ENCODE results near the gene PCGF2. TPM values are rescaled to one million over a fixed set of nuclear protein-coding genes. Genes with fewer than 3 reads are reported as not detected.
"Not testable (repeated sequence)": the region's sequence is repeated elsewhere in the genome, so short reads cannot be mapped to it uniquely, and the experiment has no call there.

Gene PCGF2
- total and polyA plus RNA-seq, 9 of the 15 experiments (the other 6 are each of a cell fraction or from before 2014, with no cell fraction given), result 1.3 to 33.4 (median 7.0) TPM

DNA sequence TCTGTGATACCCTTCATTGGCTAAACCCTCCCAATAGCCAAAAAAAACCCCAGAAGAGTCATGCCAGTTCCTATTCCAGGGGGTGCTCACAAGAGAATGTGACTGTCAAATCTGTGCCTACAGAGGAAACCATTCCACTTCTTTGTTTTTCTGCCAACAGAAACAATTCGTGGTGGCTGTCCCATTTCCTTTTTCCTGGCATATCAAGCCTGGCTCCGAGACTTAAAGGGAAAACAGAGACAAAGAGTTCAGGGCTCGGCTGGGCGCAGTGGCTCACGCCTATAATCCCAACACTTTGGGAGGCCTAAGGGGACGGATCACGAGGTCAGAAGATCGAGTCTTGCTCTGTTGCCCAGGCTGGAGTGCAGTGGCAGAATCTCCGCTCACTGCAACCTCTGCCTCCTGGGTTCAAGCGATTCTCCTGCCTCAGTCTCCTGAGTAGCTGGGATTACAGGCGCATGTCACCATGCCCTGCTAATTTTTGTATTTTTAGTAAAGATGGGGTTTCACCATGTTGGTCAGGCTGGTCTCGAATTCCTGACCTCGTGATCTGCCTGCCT, 42.1 kb upstream of the PCGF2 start:
- 87% methylated on average over 13 of the region's 13 CpGs for WGBS (ENCODE audit: insufficient coverage, low coverage, missing lambda C conversion rate)
- H3K4me1 ChIP-seq (replicated peaks in 1 of 2; ENCODE audit: control insufficient read depth in 2 of 2, insufficient read depth in 2 of 2, low read length in 2 of 2); intact Hi-C loops (cut with micrococcal nuclease); CTCF ChIA-PET (ENCODE audit: low intra/inter-chr PET ratio); ATAC-seq; in situ Hi-C loops (cut with MboI); H3K9me1 ChIP-seq (ENCODE audit: control insufficient read depth, insufficient read depth, low read length); FAIRE-seq; H3K9ac ChIP-seq (ENCODE audit: insufficient read depth in 1 of 2, low read depth in 2 of 2, low read length in 2 of 2); H3K27me3 ChIP-seq (ENCODE audit: control insufficient read depth in 2 of 2, insufficient read depth in 2 of 2, low read length in 2 of 2); BruUV-seq (replicated peaks); H3K9me3 ChIP-seq (replicated peaks; ENCODE audit: control insufficient read depth, insufficient read depth, low read depth, low read length); DNase-seq (ENCODE audit: extremely low read depth in 1 of 4, low spot score in 3 of 4); H4K20me1 ChIP-seq (replicated peaks; ENCODE audit: control insufficient read depth, insufficient read depth, low read length); H3K27ac ChIP-seq (ENCODE audit: extremely low read depth, low read depth, low read length); H3K4me3 ChIP-seq; H2AFZ ChIP-seq (ENCODE audit: low read depth, low read length); H3K4me2 ChIP-seq (ENCODE audit: insufficient read depth, low read length): not testable (repeated sequence)
- Histone ChIP-seq H3K36me3 (ENCODE audit: control insufficient read depth, insufficient read depth, low read length) (peaks cover 24% of the 10 kb centered on the region; the same call in 2 of the 3 replicates), H3K79me2 (ENCODE audit: control insufficient read depth, insufficient read depth, low read length) (peaks cover 12% of the 10 kb centered on the region; the same call in 2 of the 3 replicates)
- POLR2A ChIA-PET, result interaction anchor here (0.7 kb wide), 1 partner anchor 31 kb away, joined by 3 read pairs; no protein-coding TSS in a partner anchor

- BruUV-seq (replicated peaks), result no TSS peak
- no peak overlapping the region for H2AFZ ChIP-seq (ENCODE audit: low read depth, low read length)
- intact Hi-C loops (cut with micrococcal nuclease) (no loop called here), in situ Hi-C loops (cut with MboI) (no loop called here)
- no peak overlapping the region for H3K9ac ChIP-seq (ENCODE audit: insufficient read depth in 1 of 2, low read depth in 2 of 2, low read length in 2 of 2)
- H3K36me3 ChIP-seq (ENCODE audit: control insufficient read depth, insufficient read depth, low read length), result peaks cover 33% of the 10 kb centered on the region
- FAIRE-seq (no peak), DNase-seq (ENCODE audit: extremely low read depth in 1 of 4, low spot score in 3 of 4) (peak in 1 of 4 experiments; percentile 12), ATAC-seq (no peak; the same call in 2 of the 3 replicates)
- no peaks in the 10 kb centered on the region for H3K27me3 ChIP-seq (ENCODE audit: control insufficient read depth in 2 of 2, insufficient read depth in 2 of 2, low read length in 2 of 2)
- no peak overlapping the region for H3K4me3 ChIP-seq
- no peaks in the 10 kb centered on the region for H4K20me1 ChIP-seq (replicated peaks; ENCODE audit: control insufficient read depth, insufficient read depth, low read length)
- no peaks in the 10 kb centered on the region for H3K9me3 ChIP-seq (replicated peaks; ENCODE audit: control insufficient read depth, insufficient read depth, low read depth, low read length)
- CTCF ChIA-PET (ENCODE audit: low intra/inter-chr PET ratio), result no interaction called here
- peaks cover 11% of the 10 kb centered on the region; the same call in 2 of the 3 replicates for H3K79me2 ChIP-seq (ENCODE audit: control insufficient read depth, insufficient read depth, low read length)
- H3K9me1 ChIP-seq (ENCODE audit: control insufficient read depth, insufficient read depth, low read length), result no peaks in the 10 kb centered on the region
- no peak overlapping the region for H3K27ac ChIP-seq (ENCODE audit: extremely low read depth, low read depth, low read length)
- 0% methylated on average over 1 of the region's 1 CpG for WGBS (ENCODE audit: insufficient coverage, low coverage, missing lambda C conversion rate)
- H3K4me1 ChIP-seq (replicated peaks in 1 of 2; ENCODE audit: control insufficient read depth in 2 of 2, insufficient read depth in 2 of 2, low read length in 2 of 2), result no peaks in the 10 kb centered on the region
- POLR2A ChIA-PET, result interaction anchor here (2.9 kb wide), 1 partner anchor 9 kb away, joined by 19 read pairs; no protein-coding TSS in a partner anchor
- H3K4me2 ChIP-seq (ENCODE audit: insufficient read depth, low read length), result no peak overlapping the region
- TF ChIP-seq XRCC5 (IDR thresholded peaks at IDR 0.05; ENCODE audit: low read depth, low read length) (no peak), ZNF431 (CRISPR knock-in tag; IDR thresholded peaks at IDR 0.05) (no peak), ZBTB49 (CRISPR knock-in tag; IDR thresholded peaks at IDR 0.05; ENCODE audit: borderline replicate concordance) (no peak), ZBTB1 (CRISPR knock-in tag; IDR thresholded peaks at IDR 0.05; ENCODE audit: borderline replicate concordance, low read depth) (no peak), FIP1L1 (IDR thresholded peaks at IDR 0.05; ENCODE audit: low read depth, low read length, poor library complexity, severe bottlenecking) (no peak), MXD1 (CRISPR knock-in tag; IDR thresholded peaks at IDR 0.05; ENCODE audit: borderline replicate concordance, poor library complexity, severe bottlenecking) (no peak), ZNF668 (CRISPR knock-in tag; IDR thresholded peaks at IDR 0.05) (no peak), RBM14 (IDR thresholded peaks at IDR 0.05; ENCODE audit: borderline replicate concordance, insufficient read depth, low read depth, low read length) (no peak), EGR1 (conservative IDR thresholded peaks at IDR 0.05) (no peak)
- TF ChIP-seq, protein P1, sequence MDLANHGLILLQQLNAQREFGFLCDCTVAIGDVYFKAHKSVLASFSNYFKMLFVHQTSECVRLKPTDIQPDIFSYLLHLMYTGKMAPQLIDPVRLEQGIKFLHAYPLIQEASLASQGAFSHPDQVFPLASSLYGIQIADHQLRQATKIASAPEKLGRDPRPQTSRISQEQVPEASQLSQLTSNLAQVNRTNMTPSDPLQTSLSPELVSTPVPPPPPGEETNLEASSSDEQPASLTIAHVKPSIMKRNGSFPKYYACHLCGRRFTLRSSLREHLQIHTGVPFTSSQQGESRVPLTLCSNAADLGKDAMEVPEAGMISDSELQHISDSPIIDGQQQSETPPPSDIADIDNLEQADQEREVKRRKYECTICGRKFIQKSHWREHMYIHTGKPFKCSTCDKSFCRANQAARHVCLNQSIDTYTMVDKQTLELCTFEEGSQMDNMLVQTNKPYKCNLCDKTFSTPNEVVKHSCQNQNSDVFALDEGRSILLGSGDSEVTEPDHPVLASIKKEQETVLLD (IDR thresholded peaks at IDR 0.05), result no peak
Measured at GRCh38 chr17:38789185-38789584, 41.0 kb upstream of the PCGF2 start.

All from K562 (cell line).